ENCODE measurements around the gene DLEC1.

DNA sequence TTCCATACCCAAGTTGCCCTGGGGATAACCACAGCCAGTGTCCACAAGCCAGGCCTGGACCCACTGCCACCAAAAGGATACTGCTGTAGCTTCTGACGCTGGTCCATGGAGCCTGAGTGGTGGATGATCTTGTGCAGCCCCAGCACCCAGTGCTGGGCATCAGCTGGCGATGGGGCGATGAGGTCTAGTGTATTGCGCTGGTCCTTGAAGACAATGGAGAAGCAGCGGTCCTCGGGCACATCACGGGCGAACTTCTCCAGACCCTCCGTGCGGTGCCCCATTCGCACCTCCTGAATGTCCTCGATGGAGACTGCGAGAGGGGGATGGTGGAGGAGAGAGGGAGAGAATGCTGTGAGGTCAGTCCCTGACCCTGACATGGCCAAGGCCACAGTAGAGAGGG is 22.6 kb upstream of the DLEC1 start:
- TF ChIP-seq, protein P1, sequence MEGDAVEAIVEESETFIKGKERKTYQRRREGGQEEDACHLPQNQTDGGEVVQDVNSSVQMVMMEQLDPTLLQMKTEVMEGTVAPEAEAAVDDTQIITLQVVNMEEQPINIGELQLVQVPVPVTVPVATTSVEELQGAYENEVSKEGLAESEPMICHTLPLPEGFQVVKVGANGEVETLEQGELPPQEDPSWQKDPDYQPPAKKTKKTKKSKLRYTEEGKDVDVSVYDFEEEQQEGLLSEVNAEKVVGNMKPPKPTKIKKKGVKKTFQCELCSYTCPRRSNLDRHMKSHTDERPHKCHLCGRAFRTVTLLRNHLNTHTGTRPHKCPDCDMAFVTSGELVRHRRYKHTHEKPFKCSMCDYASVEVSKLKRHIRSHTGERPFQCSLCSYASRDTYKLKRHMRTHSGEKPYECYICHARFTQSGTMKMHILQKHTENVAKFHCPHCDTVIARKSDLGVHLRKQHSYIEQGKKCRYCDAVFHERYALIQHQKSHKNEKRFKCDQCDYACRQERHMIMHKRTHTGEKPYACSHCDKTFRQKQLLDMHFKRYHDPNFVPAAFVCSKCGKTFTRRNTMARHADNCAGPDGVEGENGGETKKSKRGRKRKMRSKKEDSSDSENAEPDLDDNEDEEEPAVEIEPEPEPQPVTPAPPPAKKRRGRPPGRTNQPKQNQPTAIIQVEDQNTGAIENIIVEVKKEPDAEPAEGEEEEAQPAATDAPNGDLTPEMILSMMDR (IDR thresholded peaks at IDR 0.05; ENCODE audit: insufficient read depth, low read length, poor library complexity, severe bottlenecking) = no peak
- no peak for TF ChIP-seq EZH2phosphoT487 (conservative IDR thresholded peaks at IDR 0.05; ENCODE audit: low read length)

Data from SU-DHL-6 (cell line).